ENCODE results near the gene PRUNE2. TPM values are rescaled to one million over a fixed set of nuclear protein-coding genes. Genes with fewer than 3 reads are reported as not detected.
A peak's percentile ranks its signal among the peaks of the same experiment; 100 is the strongest.

The PRUNE2 gene
- polyA plus RNA-seq, 12 donors = 6.5 to 30.0 (median 18.0) TPM; not detected in 1

GRCh38 chr9:76738402-76738801, 167.5 kb downstream of the PRUNE2 start:
- DNase-seq = no peak

- DNase-seq = no peak
These were observed 168.6 kb downstream of the PRUNE2 start for GRCh38 chr9:76737154-76737902.

GRCh38 chr9:76734716-76735115, 171.2 kb downstream of the PRUNE2 start:
- no peak for DNase-seq

GRCh38 chr9:76733096-76733495, 172.8 kb downstream of the PRUNE2 start:
- DNase-seq = no peak

DNA sequence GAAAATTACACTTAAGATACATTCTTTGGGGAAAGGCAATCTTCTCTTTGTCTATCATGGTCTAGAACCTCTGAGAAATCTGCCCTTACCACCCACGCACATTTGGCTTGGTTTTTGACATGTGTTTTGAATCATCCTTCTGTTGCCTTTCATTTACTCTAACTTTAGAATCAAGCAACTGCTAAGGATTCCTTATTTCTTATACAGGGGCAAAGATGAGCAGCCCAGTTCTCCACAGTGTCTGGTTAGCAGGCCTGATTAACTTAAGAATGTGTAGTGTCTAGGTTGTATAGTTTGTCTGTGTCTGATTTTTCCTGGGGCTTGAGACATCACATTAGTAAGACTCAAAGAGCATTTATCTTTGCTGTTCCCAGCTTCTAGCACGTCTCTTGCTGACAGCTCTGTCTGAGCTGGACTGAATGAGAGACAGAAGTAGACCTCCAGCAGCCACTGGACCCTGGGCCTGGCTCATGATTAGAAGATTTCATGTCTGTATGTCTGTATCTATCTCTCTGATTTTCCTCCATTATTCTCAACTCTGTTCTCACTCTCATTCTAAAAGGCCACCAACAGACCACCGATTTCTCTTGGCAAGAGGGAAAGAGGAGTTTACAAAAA, 173.5 kb downstream of the PRUNE2 start:
- DNase-seq = no peak

- no peak for DNase-seq
These were observed 175.1 kb downstream of the PRUNE2 start for GRCh38 chr9:76730801-76731200.

DNA sequence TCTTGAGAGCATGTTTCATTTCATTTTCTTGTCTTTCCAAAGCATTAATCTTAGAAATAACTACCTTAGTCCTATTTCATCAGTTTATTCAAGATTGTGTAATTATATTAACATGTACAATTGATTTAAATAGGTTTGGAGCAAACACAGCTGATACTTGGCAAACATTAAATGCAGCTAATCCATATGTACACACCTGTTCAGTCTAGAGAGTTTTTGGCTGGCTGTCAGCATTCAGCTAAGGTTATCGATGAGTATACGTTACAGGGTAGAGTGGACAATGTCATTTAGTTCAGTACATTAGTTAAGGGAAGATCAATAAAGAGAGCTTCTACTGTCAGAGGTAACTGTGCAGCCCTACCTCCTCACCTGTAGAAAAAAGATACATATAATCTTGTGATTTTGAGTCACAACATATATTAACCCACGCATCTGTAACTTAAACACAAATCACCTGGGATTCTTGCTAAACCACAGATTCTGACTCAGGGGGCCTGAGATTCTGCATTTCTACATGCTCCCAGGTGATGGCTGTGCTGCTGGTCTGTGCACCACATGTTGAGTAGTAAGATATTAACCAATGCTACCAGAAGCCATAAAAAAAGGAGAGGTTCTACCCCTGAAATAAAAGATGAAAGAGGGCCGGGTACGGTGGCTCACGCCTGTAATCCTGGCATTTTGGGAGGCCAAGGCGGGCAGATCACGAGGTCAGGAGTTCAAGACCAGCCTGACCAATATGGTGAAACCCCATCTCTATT, 175.8 kb downstream of the PRUNE2 start:
- no peak for DNase-seq

DNA sequence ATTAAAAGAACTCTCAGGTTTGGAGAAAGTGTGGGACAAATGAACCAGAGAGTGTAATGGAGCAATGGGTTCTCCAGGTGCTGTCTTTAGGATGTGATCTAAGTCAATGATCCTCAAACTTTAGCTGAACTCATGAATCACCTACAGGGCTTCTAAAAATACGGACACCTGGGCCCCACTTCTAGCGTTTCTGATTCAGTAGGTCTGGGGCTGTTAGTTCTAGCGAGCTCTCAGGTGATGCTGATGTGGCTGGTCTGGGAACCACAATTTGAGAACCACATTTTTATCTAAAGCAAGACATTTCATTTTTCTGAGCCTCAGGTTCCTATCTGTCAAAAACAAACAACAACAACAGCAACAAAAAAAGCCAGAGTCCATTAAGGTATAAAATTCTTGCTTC, 176.8 kb downstream of the PRUNE2 start:
- no peak for DNase-seq

DNA sequence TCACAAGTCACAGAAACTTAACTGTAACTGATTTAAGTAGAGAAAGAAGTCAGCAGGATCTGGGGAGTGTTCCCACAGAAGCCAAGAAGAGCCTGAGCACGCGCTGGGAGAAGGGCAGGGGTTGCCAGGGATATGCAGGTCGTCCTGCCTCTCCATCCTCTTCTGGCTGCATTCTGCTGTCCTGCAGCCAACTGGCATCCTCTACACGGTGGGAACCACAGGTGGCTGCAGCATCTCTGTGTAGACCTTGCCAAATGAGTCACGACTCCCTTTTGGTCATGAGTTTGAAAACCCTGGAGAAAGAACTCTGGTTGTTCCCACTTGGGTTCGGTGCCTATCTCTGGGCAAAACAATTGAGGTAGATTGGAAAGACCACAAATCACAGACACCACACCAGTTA, 180.0 kb downstream of the PRUNE2 start:
- DNase-seq = no peak

- DNase-seq = no peak
These were observed 180.8 kb downstream of the PRUNE2 start for GRCh38 chr9:76725011-76725546.

GRCh38 chr9:76720245-76720644, 185.7 kb downstream of the PRUNE2 start:
- no peak for DNase-seq

DNA sequence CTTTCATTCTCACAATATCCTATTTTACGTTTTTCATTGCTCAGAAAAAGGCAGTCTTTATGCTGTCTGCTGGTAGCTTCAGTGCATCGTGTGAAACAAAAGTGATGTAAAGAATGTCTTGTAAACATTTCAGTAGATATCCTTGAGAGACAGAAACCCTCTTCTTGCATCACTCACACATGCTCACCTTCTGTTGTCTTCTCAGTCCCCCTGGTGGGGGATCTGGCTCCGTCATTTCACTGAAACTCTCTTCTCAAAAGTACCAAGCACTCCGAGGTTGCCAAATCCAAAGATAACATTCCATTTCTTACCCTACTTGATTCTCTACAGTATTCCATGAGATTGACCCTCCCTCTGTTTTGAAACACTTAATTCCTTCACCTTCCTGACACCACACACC, 187.7 kb downstream of the PRUNE2 start:
- no peak for DNase-seq

- no peak for DNase-seq
These were observed 188.3 kb downstream of the PRUNE2 start for GRCh38 chr9:76717613-76718012.

DNA sequence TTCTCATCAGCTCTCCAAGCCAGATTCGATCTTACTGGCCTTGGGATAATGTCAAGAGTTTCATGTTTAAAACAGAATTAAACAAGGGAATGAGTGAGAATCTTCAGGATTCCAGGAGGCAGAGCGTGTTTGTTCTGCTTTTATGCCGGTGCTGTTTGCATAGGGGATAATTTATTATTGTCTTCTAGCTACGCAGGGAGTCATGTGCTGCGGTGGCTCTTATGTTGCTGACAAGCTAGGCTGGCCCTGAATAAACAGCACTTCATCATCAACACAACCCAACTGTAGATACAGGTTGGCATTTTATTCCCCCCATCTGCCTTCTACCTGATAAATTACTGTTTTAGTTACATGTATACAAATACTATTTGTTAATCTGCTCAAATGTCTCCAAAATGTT, 188.7 kb downstream of the PRUNE2 start:
- no peak for DNase-seq

DNA sequence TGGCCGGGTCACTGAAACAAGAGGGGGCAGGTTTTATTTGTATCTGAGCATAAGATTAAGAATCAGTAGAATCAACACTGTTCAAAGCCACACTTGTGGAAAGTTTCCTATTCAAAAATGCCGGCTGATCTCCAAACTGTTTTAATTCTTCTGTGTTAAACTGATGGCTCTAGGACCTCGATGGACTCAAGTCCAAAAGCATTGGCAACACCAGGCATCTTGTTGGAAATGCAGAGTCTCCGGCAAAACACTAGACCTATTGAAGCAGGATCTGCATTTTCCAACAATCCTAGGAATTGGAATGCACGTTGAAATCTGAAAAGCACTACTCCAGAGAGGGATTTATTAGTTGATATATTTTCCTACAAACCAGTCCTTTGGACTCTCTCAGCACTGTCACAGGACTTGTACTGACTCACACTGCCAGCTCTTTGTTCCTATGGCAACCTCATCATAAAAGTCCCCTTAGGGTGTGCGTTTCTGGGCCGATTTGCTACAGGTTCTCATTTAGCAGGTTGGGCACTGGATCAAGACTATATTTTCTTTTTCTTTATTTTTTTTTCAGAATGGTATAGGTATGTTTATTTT, 189.7 kb downstream of the PRUNE2 start:
- DNase-seq = peak; percentile 22

- DNase-seq = no peak
These were observed 192.5 kb downstream of the PRUNE2 start for GRCh38 chr9:76713381-76713780.

DNA sequence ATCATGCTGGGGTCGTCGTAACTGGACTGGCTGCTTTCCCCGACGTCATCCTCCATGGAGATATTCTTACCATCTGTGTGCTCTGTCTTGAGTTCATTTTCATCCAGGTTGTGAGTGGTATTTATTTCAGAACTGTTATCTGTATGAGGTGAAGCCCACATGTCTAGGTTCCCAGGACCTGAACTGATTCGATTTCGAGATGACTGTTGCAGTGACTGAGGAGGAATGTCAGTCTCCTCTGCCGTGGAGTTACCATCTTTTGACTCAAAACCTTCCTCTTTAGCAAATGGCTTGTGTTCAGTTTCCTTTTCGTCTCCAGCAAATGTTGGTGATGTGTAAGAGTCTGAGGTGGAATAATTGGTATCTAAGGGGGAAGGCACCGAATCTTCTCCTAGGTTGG, 196.9 kb downstream of the PRUNE2 start:
- no peak for DNase-seq

GRCh38 chr9:76707510-76707909, 198.4 kb downstream of the PRUNE2 start:
- no peak for DNase-seq

DNA sequence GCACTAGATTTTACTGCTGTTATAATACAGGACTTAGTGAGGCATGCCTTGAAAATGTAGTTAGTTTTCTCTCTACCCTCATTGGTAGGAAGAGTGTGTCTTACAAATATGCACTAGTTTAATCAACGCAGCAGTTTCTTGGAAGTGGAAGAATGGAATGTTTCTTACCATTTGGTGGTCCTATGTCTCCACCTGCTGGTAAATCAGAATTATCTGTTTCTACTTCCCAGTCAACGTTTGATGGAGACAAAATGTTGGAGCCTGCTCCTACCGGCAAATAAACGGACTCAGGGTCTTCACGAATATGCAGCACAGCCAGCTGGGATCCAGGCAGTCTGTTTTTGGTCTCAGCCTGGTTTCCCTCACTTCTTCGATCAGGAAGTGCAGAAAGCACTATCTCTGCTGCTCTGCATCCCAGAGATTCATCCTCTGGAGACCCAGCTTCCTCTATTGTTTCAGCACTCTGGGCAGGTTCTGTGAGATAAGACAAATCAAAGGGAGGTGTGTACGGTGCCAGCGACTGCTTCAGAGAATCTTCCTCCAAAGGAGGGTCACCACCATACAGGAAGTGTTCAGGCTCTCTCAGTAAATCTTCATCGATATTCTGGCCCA, 201.2 kb downstream of the PRUNE2 start:
- DNase-seq = peak; percentile 77

DNA sequence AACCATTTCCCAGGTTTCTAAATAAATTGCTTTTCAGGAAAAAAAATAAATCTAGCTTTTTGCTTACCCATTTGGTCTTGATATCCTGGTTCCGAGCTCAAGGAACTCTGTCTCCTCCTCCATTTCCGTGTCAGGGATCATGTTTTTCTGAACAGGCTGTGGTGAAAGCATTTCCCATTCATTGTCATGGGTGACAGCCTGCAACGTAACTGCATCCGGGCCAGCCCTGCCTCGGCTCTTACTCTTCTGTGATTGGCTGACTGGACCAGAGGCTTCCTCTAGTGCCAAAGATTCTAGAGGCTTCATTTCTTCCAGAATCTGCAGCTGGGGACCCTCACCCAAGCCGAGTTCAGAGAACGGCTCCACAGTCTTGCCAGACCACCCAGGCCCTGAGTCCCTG, 202.6 kb downstream of the PRUNE2 start:
- no peak for DNase-seq

GRCh38 chr9:76701441-76702039, 204.4 kb downstream of the PRUNE2 start:
- DNase-seq = peak; percentile 41

Measured in muscle of arm (tissue), 12 donors.